K562 (cell line): Measurements from ENCODE around the gene MINDY3. TPM values are rescaled to one million over a fixed set of nuclear protein-coding genes. Genes with fewer than 3 reads are reported as not detected.

ENCODE experiments used
- ATAC-seq: fragments of 200-7000 bp; cut with Tn5 transposase; 3 replicates; pipeline ENCODE4 v1.9.1; 2020; ENCODE audit warnings: moderate library complexity
- BruUV-seq: library from RNA; stranded (reverse); fragments of 400-500 nt; replicated peaks from 2 replicates; lab custom pipeline; 2021; lab: Mats Ljungman, UMichigan
- CTCF ChIA-PET: fragments of 300-600 bp; formaldehyde crosslinking; extraction: SDS; loops from one replicate; lab custom pipeline; 2021; ENCODE audit warnings: low intra/inter-chr PET ratio; lab: Yijun Ruan, JAX
- POLR2A ChIA-PET: fragments of 300-600, 350-650 bp; sonication (Branson Sonifier 250); formaldehyde crosslinking; extraction: SDS; loops from one replicate; lab custom pipeline; 2021; ENCODE audit warnings: antibody characterized with exemption, inconsistent platforms; lab: Yijun Ruan, JAX
- DNase-seq, 4 experiments: peaks; one replicate each; pipeline versions ENCODE4 v3.0.0 to v3.0.0-alpha.2; 2011 to 2018; ENCODE audit warnings: low spot score in 3 of 4, mixed read lengths in 3 of 4; ENCODE audit errors: extremely low read depth in 1 of 4
- FAIRE-seq: peaks from 2 replicates; lab custom pipeline; 2011; peaks lifted over from hg19 to GRCh38; lab: Jason Lieb, UNC
- H2AFZ ChIP-seq: 2 replicates; pipeline ENCODE4 v1.6.0; 2011; ENCODE audit warnings: low read depth, low read length, control low read depth, inconsistent platforms
- H3K27ac ChIP-seq: fragments of 200-600 bp; 3 replicates; pipeline ENCODE4 v1.8.0; 2011; ENCODE audit warnings: low read depth, mild to moderate bottlenecking, control low read depth, inconsistent platforms, low read length, moderate library complexity, mixed read lengths; ENCODE audit errors: extremely low read depth
- H3K27me3 ChIP-seq, 2 experiments: fragments of 300-600 bp in 1 of 2; 2 replicates in 1 of 2; 3 replicates in 1 of 2; pipeline versions ENCODE4 v1.6.0 to v1.8.0; 2011; ENCODE audit warnings: inconsistent platforms in 2 of 2, low read length in 2 of 2, mild to moderate bottlenecking in 1 of 2, mixed read lengths in 1 of 2, moderate library complexity in 1 of 2; ENCODE audit not compliant: control insufficient read depth in 2 of 2, insufficient read depth in 2 of 2
- H3K36me3 ChIP-seq: fragments of 300-600 bp; 3 replicates; pipeline ENCODE4 v1.8.0; 2011; ENCODE audit warnings: mild to moderate bottlenecking, low read length, inconsistent platforms; ENCODE audit not compliant: control insufficient read depth, insufficient read depth
- H3K4me1 ChIP-seq, 2 experiments: fragments of 200-600 bp in 1 of 2; replicated peaks in 1 of 2; 2 replicates in 1 of 2; 3 replicates in 1 of 2; pipeline versions ENCODE4 v1.5.1 to v1.8.0; 2011; ENCODE audit warnings: inconsistent platforms in 2 of 2, low read length in 2 of 2, mild to moderate bottlenecking in 1 of 2, mixed read lengths in 1 of 2, moderate library complexity in 1 of 2; ENCODE audit not compliant: control insufficient read depth in 2 of 2, insufficient read depth in 2 of 2
- H3K4me2 ChIP-seq: 2 replicates; pipeline ENCODE4 v1.6.1; 2011; ENCODE audit warnings: low read length, control low read depth, inconsistent platforms, mixed read lengths; ENCODE audit not compliant: insufficient read depth
- H3K4me3 ChIP-seq: fragments of 200-600 bp; sonication (generic), shearing (Covaris generic); 2 replicates; pipeline ENCODE4 v1.5.1; 2016; ENCODE audit warnings: control low read depth, inconsistent platforms
- H3K79me2 ChIP-seq: fragments of 200-600 bp; 3 replicates; pipeline ENCODE4 v1.8.0; 2011; ENCODE audit warnings: low read length, inconsistent platforms; ENCODE audit not compliant: control insufficient read depth, insufficient read depth
- H3K9ac ChIP-seq, 2 experiments: 2 replicates each; pipeline versions ENCODE4 v1.6.0 to v1.6.1; 2011; ENCODE audit warnings: low read depth in 2 of 2, low read length in 2 of 2, control low read depth in 1 of 2, inconsistent platforms in 1 of 2, mild to moderate bottlenecking in 1 of 2, mixed read lengths in 1 of 2; ENCODE audit not compliant: insufficient read depth in 1 of 2
- H3K9me1 ChIP-seq: one replicate; pipeline ENCODE4 v1.6.0; 2011; ENCODE audit warnings: inconsistent platforms, mild to moderate bottlenecking, low read length, moderate library complexity; ENCODE audit not compliant: control insufficient read depth, insufficient read depth
- H3K9me3 ChIP-seq: replicated peaks from 2 replicates; pipeline ENCODE4 v1.5.1; 2011; ENCODE audit warnings: low read depth, low read length, inconsistent platforms; ENCODE audit not compliant: control insufficient read depth, insufficient read depth
- H4K20me1 ChIP-seq: replicated peaks from 2 replicates; pipeline ENCODE4 v1.6.1; 2011; ENCODE audit warnings: low read length, inconsistent platforms, mixed read lengths; ENCODE audit not compliant: control insufficient read depth, insufficient read depth
- ARID1B ChIP-seq: fragments of 450-650 bp; IDR thresholded peaks from 2 replicates; pipeline ENCODE4 v1.6.1; 2016; ENCODE audit warnings: antibody characterized with exemption, mild to moderate bottlenecking, inconsistent platforms
- ARID3A ChIP-seq: IDR thresholded peaks from 2 replicates; pipeline ENCODE4 v1.6.1; 2012; ENCODE audit warnings: low read depth, low read length, improper control_type of control experiment, borderline replicate concordance
- BRCA1 ChIP-seq, 2 experiments: fragments of 450-650 bp in 1 of 2; sonication (generic) in 1 of 2; formaldehyde crosslinking in 1 of 2; IDR thresholded peaks; 2 replicates each; pipeline versions ENCODE4 v1.5.0 to v1.6.1; 2017 to 2020; ENCODE audit warnings: mild to moderate bottlenecking in 1 of 2, missing genetic modification reagents in 1 of 2
- HMBOX1 ChIP-seq: sonication (generic); IDR thresholded peaks from 2 replicates; pipeline ENCODE4 v1.6.1; 2016
- NCOR1 ChIP-seq: fragments of 450-650 bp; IDR thresholded peaks from 2 replicates; pipeline ENCODE4 v1.6.1; 2016; ENCODE audit warnings: mild to moderate bottlenecking, moderate library complexity
- SETDB1 ChIP-seq: IDR thresholded peaks from one replicate; pipeline ENCODE4 v1.6.1; 2012; ENCODE audit warnings: low read length, control low read depth, inconsistent platforms
- TCF3 ChIP-seq: sonication (generic); formaldehyde crosslinking; IDR thresholded peaks from 2 replicates; pipeline ENCODE4 v1.4.0; 2020; ENCODE audit warnings: mild to moderate bottlenecking, missing genetic modification reagents
- ZNF395 ChIP-seq: fragments of 200-800 bp; sonication (Bioruptor generic); IDR thresholded peaks from 2 replicates; pipeline ENCODE4 v1.6.1; 2017; ENCODE audit warnings: missing genetic modification characterization, missing compliant biosample characterization
- WGBS: fragments of 100-300 bp; shearing (Covaris generic); methylation state at CpG from one replicate; pipeline ENCODE4 v1.1.6; 2016; ENCODE audit warnings: low coverage, mixed read lengths; ENCODE audit not compliant: insufficient coverage; ENCODE audit errors: missing lambda C conversion rate; 5-methylcytosine and 5-hydroxymethylcytosine counted together
- in situ Hi-C: fragments of 300-500 bp; cut with MboI; formaldehyde crosslinking; loops from 4 replicates; pipeline ENCODE4 v1.15.0; 2018; ENCODE audit warnings: inconsistent platforms, mixed read lengths
- intact Hi-C: fragments of 100-400 bp; cut with micrococcal nuclease; formaldehyde crosslinking; loops from 2 replicates; pipeline ENCODE4 v1.14.2; 2022
- polyA plus RNA-seq, 8 experiments: library from polyadenylated mRNA; depleted of rRNA in 4 of 8; stranded (reverse) in 5 of 8; unstranded in 3 of 8; fragments of >200 nt; fragmentation: Nextera tagmentation in 2 of 8; fragmentation: Illumina TruSeq in 1 of 8; extraction: Ambion mirVana in 2 of 8; extraction: Trizol in 1 of 8; gene quantifications; 2 replicates each; pipeline versions ENCODE4 v1.2.1 to v1.2.3, GENCODE V29; 2011 to 2014; ENCODE audit warnings: inconsistent platforms in 1 of 8, missing spikeins in 1 of 8
- total RNA-seq, 7 experiments: library from RNA; depleted of rRNA in 6 of 7; stranded (reverse); fragments of >200 nt in 6 of 7; fragmentation: Illumina TruSeq in 2 of 7; extraction: Trizol in 2 of 7; gene quantifications; 2 replicates each; pipeline versions ENCODE4 v1.2.1 to v1.2.3, GENCODE V29; 2011 to 2021; ENCODE audit warnings: low replicate concordance in 1 of 7

MINDY3 gene
- total and polyA plus RNA-seq, 9 of the 15 experiments (the other 6 are each of a cell fraction or from before 2014, with no cell fraction given): 14.0 to 35.9 (median 23.6) TPM

- Histone ChIP-seq H4K20me1 (no peaks in the 10 kb centered on the region), H3K27me3 (no peaks in the 10 kb centered on the region), H3K36me3 (peaks cover 32% of the 10 kb centered on the region), H3K27ac (peak overlapping the region; percentile 73), H3K4me3 (no peak overlapping the region), H2AFZ (0 out of 2 replicates have a peak overlapping the region, but pooled peaks have one; percentile 19), H3K4me1 (peaks cover 6 to 28% of the 10 kb centered on the region in 2 experiments; a peak in 4 of 5 replicates), H3K79me2 (peaks cover 53% of the 10 kb centered on the region), H3K9ac (peak overlapping the region in 1 of 2 experiments; percentile 31; a peak in 2 of 4 replicates), H3K9me1 (no peaks in the 10 kb centered on the region), H3K9me3 (peaks cover 1% of the 10 kb centered on the region), H3K4me2 (peak overlapping the region; percentile 17; the same call in 1 of the 2 replicates)
- no TSS peak for BruUV-seq
- DNase-seq (peak in 1 of 4 experiments; percentile 29), FAIRE-seq (peak; percentile 48), ATAC-seq (peak; percentile 64)
- ChIA-PET POLR2A (interaction anchor here (1.0 to 1.3 kb wide), 2 partner anchors 8 to 13 kb away, joined by 3 to 6 read pairs; no protein-coding TSS in a partner anchor), CTCF (interaction anchor here (0.6 kb wide), 1 partner anchor 8 kb away, joined by 3 read pairs; no protein-coding TSS in a partner anchor)
- 5% methylated on average over 7 of the region's 7 CpGs for WGBS
- TF ChIP-seq TCF3 (CRISPR knock-in tag) (peak; percentile 12; the same call in 1 of the 2 replicates), HMBOX1 (peak; percentile 94), ZNF395 (no peak), ARID1B (0 out of 2 replicates have a peak, but pooled peaks have one; percentile 16), BRCA1 (IDR thresholded peaks at IDR 0.05) (peak; percentile 90; the same call in 1 of the 2 replicates), BRCA1 (CRISPR knock-in tag; IDR thresholded peaks at IDR 0.05) (no peak), SETDB1 (no peak), ARID3A (0 out of 2 replicates have a peak, but pooled peaks have one; percentile 34), NCOR1 (0 out of 2 replicates have a peak, but pooled peaks have one; percentile 7)
- intact Hi-C loops (no loop called here), in situ Hi-C loops (no loop called here)
Observed at GRCh38 chr10:15795036-15795792, 65.1 kb downstream of the MINDY3 start.
